ENCODE results near the gene FBXO33.
"Not testable (repeated sequence)": the region's sequence is repeated elsewhere in the genome, so short reads cannot be mapped to it uniquely, and the experiment has no call there.

Gene FBXO33

DNA sequence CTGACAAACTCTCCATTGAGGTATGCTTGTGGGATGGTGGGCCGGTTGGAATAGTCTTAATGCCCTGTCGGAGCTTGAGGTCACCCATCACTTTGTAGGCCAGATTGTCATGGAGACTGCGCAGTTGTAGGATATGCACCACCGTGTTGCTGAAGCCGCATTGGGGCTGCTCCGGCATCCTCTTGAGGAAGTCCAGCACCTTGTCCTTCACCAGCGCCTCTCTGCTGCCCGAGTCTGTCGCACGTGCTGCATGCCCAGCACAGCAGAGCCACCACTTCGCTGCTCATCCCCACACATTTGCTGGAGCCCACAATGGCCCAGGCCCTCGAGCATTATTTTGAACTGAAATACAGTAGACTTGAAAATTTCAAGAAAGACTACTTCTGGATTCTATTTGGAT, 61.8 kb downstream of the FBXO33 start:
- DNase-seq (ENCODE audit: low read depth in 2 of 2), result no peak

DNA sequence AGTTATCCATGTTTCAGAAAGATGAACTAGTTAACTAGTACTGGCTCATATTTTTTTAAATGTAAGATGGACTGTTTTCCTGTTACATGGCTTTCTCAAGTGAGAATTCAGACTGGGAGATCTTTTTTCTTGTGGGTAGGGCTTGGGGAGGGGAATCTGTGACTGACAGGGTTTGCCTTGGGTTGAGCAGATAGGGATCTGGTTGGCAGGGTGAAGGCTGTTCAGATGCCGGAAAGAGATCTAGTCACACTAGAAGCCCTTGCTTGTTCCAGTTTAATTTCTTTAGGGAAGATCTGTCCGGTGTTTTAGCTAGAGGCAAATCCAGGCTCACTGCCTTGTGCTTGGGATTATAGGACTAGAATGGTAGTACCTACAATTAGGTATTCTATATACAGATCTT, 63.2 kb downstream of the FBXO33 start:
- DNase-seq (ENCODE audit: low read depth in 2 of 2), result no peak

DNA sequence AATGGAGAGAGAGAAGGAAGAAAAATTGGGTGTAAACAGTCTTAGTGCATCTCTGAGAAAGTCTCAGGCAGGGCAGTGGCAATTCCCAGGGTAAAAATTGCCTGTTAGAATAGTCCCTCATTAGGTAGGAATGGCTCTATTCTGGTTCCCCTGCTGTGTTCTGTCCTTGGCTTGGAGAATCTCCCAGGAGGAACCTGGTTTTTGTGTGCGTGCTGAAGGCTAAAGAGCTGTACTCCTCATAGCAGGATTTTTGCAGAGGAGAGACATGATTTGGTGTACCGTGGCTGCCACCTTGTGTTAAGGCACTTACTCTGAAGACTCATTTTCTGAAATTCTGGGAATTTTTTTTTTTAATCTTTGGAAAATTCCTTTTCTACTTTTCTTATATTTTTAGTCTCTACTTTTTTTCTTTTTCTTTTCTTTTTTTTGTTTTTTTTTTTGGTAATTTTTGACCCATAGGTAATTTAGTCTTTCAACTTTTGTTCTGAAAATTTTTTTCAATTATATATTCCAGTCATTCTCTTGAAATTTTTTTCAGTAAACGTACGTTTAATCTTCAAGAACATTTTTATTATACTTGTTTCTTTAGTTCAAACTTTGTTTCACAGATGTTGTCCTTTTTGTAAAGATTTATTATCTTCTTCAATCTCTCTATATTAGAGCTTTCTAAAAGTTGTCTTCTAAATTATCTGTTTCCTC, 63.8 kb downstream of the FBXO33 start:
- no peak for DNase-seq (ENCODE audit: low read depth in 2 of 2)

DNA sequence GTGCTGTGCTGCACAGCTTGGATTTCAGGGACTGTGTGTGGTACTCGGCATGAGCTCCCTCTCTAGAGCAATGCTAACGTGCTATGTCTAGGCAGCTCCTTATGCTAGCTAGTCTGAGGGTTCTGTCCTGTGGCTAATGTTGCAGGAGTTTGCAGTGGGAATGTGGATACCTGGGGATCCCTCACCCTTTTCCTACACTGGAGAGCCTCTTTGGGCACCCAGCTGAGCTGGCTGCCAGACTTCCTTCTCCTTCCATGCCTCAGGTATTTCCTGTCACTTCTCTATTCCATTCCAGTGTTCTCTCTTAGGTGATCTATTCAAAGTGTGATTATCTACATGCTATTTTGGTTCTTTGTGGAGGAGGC, 64.9 kb downstream of the FBXO33 start:
- DNase-seq (ENCODE audit: low read depth in 2 of 2), result no peak

DNA sequence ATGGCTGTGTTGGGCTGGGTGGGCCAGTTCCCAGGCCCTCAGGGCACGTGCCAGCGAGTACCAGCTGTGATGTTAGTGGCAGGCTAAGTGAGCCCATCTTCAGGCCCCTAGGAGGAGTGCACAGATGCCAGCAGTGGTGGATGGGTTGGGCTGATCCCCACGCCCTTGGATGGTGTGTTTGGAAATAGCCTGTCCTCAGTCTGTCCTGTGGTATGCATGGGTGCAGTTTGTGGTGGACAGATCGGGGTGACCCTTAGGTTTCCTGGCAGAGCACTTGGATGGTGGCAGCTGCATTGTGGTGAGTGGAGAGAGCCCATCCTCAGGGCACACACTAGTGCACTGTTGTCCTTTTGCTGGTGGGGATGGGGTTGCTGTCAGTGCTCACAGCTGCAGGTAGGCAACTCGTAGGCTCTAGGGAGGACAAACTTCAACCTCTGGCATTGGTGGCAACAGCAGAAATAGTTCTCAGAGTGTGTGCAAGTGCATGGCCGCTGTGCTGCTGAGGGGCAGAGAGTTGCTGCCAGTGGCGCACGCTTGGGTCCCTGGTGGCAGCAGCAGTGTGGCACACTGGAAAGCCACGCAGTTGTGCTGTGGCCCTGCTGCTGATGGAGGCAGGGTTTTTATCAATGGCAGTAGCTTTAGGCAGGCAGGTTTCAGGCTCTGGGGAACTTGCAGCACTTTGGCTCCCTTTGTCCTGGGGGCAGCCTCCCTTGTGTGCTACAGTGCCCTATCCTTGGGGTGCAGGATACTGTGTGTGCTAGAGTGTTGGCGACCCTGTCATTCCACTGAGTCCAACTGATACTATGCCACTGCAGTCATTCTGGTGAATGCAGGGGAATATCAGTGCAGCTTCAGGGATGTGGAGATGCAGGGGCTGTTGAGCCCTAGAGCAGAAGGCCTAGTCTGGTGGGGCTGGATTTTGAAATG, 65.5 kb downstream of the FBXO33 start:
- DNase-seq (ENCODE audit: low read depth in 2 of 2), result no peak

DNA sequence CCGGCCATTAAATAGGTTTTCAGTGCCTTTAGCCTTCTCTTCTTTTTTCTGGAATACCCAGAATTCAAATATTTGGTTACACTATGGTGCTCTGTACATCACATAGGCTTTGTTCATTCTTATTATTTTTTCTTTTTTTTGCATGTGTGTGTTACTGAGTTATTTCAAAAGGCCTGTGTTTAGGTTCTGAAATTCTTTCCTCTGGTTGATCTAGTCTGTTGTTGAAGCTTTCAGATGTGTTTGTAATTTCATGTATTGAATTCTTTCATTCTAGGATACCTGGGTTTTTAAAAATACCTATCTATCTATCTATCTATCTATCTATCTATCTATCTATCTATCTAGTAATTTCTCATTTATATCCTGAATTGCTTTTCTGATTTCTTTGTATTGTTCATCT, 66.9 kb downstream of the FBXO33 start:
- no peak for DNase-seq (ENCODE audit: low read depth in 2 of 2)

DNA sequence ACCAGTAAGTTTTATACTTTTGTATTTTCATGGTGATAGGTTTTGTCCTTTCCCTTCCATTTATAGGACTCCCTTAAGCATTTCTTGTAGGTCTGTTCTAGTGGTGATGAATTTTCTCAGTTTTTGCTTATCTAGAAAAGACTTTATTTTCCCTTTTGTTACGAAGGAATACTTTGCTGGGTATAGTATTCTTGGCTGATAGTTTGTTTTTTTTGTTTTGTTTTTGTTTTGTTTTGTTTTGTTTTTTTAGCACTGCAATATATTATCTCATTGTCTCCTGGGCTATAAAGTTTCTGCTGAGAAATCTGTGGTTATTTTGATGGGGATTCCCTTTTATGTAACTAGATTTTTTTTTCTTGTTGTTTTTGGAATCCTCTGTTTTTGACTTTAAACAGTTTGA, 67.7 kb downstream of the FBXO33 start:
- no peak for DNase-seq (ENCODE audit: low read depth in 2 of 2)

DNA sequence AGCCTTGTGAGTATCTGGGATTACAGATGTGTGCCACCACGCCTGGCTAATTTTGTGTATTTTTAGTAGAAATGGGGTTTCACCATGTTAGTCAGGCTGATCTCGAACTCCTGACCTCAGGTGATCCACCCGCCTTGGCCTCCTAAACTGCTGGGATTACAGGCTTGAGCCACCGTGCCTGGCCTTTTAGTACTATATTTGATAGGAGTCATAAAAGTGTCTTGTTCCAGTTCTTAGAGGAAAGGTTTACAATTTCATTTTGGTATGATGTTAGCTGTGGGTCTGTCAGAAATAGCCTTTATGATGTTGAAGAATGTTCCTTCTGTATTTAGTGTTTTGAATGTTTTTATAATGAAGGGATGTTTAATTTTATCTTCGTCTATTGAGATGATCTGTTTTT, 70.7 kb downstream of the FBXO33 start:
- not testable (repeated sequence) for DNase-seq (ENCODE audit: low read depth in 2 of 2)

DNA sequence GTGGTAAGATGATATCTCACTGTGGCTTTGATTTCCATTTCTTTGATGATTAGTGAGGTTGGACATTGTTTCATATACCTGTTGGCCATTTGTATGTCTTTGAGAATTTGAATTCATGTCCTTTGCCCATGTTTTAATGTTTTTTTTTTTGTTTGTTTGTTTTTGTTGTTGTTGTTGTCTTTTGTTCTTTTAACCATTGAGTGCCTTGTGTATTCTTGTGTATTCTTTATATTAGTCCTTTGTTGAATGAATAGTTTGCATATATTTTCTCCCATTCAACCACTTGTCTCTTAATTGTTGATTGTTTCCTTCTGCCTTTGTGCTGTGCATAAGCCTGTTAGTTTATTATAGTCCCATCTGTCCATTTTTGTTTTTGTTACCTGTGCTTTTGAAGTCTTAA, 71.9 kb downstream of the FBXO33 start:
- DNase-seq (ENCODE audit: low read depth in 2 of 2), result no peak

DNA sequence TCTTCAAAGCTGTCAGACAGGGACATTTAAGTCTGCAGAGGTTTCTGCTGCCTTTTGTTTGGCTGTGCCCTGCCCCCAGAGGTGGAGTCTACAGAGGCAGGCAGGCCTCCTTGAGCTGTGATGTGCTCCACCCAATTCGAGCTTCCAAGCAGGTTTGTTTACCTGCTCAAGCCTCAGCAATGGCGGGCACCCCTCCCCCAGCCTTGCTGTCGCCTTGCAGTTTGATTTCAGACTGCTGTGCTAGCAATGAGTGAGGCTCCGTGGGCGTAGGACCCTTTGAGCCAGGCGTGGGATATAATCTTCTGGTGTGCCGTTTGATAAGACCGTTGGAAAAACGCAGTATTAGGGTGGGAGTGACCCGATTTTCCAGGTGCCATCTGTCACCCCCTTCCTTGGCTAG, 73.2 kb downstream of the FBXO33 start:
- not testable (repeated sequence) for DNase-seq (ENCODE audit: low read depth in 2 of 2)

DNA sequence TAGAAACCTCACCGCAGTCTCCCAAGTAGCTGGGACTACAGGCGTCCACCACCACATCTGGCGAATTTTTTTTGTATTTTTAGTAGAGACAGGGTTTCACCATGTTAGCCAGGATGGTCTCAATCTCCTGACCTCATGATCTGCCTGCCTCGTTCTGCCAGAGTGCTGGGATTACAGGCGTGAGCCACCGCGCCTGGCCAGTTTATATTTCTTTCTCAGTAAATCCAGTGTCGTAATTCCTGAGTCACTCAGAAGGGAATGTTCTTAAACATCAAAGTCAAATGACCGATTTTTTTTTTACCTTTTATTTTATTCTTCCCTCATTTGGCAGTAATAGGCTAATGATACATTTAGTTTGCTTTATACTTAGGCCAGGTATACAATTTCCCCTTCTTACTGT, 80.5 kb downstream of the FBXO33 start:
- DNase-seq (ENCODE audit: low read depth in 2 of 2), result no peak

DNA sequence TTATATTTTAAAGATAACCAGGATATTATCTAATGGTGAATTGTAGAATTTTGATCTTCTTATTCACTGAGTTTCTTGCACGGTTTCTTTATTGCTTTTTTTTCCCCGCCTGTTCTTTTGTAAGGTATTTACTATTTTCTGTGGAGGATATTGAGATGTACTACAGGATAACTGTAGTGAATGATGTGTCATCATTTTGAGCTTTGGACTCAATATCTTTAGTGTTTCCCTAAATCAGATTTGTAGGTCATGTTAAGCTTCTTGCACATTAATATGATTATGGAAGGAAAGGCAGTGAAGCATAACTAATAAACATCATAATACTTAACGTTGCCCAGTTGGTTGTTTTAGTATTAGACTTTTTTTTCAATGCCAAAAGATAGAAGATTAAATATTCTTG, 81.4 kb downstream of the FBXO33 start:
- DNase-seq (ENCODE audit: low read depth in 2 of 2), result no peak
